GM12891 (cell line): ENCODE results near the gene LILRA6.

Experiments used
- PAX5 ChIP-seq: IDR thresholded peaks from 2 replicates; pipeline ENCODE4 v1.6.1; 2011; ENCODE audit warnings: low read length, moderate library complexity, mild to moderate bottlenecking; ENCODE audit not compliant: insufficient read depth, severe bottlenecking
- POLR2A ChIP-seq: IDR thresholded peaks from 2 replicates; pipeline ENCODE4 v1.6.1; 2011; ENCODE audit warnings: low read depth, low read length, control low read depth
- POLR2AphosphoS5 ChIP-seq: IDR thresholded peaks from 2 replicates; pipeline ENCODE4 v1.6.1; 2011; ENCODE audit warnings: low read depth, low read length, control low read depth
- SPI1 ChIP-seq: IDR thresholded peaks from 2 replicates; pipeline ENCODE4 v1.6.1; 2011; ENCODE audit warnings: low read depth, low read length, control low read depth
- TAF1 ChIP-seq: IDR thresholded peaks from 2 replicates; pipeline ENCODE4 v1.6.1; 2011; ENCODE audit warnings: low read depth, low read length, control low read depth

DNA sequence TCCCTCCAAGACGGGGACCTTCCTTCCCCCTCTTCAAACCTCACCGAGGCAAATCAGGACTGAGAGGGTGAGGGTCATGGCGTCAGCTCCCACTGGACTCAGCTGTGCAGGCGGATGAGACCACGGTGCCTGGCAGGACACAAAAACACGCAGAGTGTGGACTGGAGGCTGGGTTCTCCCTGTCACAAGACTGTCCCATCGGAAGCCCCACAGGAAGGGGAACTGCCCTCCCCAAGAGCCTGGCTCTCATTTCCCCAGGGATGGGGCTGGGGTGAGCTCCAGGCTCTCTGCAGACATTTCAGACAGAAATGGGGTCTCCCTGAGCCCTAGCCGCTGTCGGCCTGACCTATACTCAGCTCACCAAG is 14.5 kb upstream of the LILRA6 start, which contains the start of gene LILRB5:
- TF ChIP-seq POLR2A (no peak), SPI1 (no peak), POLR2AphosphoS5 (no peak), TAF1 (no peak), PAX5 (no peak)
